A204.1 (cell line): ENCODE measurements around the gene CYTH4.
"Not testable (repeated sequence)": the region's sequence is repeated elsewhere in the genome, so short reads cannot be mapped to it uniquely, and the experiment has no call there.

Experiments used
- FAIRE-seq: peaks from 2 replicates; lab custom pipeline; 2012; peaks lifted over from hg19 to GRCh38; lab: Jason Lieb, UNC

The CYTH4 gene

GRCh38 chr22:37282385-37282677 lies at the start of gene CYTH4:
Gene CYTH4, plus strand, starts transcription at chr22:37282508. Its CDS starts 62 bp downstream, at chr22:37282570.
- FAIRE-seq = no peak

- FAIRE-seq = not testable (repeated sequence)
Measured at GRCh38 chr22:37233371-37233750, 48.9 kb upstream of the CYTH4 start.

GRCh38 chr22:37233751-37234631 lies 48.3 kb upstream of the CYTH4 start:
- no peak for FAIRE-seq

- FAIRE-seq = no peak
Measured at GRCh38 chr22:37234736-37235711, 47.3 kb upstream of the CYTH4 start.

- no peak for FAIRE-seq
Measured at GRCh38 chr22:37235897-37236607, 46.3 kb upstream of the CYTH4 start.

GRCh38 chr22:37237371-37238268 lies 44.7 kb upstream of the CYTH4 start:
- no peak for FAIRE-seq

GRCh38 chr22:37239336-37240239 lies 42.7 kb upstream of the CYTH4 start:
- FAIRE-seq = no peak

GRCh38 chr22:37240240-37240940 lies 41.9 kb upstream of the CYTH4 start:
- FAIRE-seq = no peak

- no peak for FAIRE-seq
Measured at GRCh38 chr22:37240941-37241320, 41.4 kb upstream of the CYTH4 start.

GRCh38 chr22:37241351-37242142 lies 40.8 kb upstream of the CYTH4 start:
- FAIRE-seq = no peak

- no peak for FAIRE-seq
Measured at GRCh38 chr22:37242395-37242918, 39.9 kb upstream of the CYTH4 start.

GRCh38 chr22:37243402-37244113 lies 38.8 kb upstream of the CYTH4 start:
- no peak for FAIRE-seq

- no peak for FAIRE-seq
Measured at GRCh38 chr22:37244114-37244921, 38.0 kb upstream of the CYTH4 start, which contains the start of gene RAC2. Gene RAC2, minus strand, starts transcription at chr22:37244269. Its CDS starts 121 bp downstream, at chr22:37244148.

GRCh38 chr22:37244922-37245722 lies 37.2 kb upstream of the CYTH4 start:
- no peak for FAIRE-seq

GRCh38 chr22:37245740-37246139 lies 36.6 kb upstream of the CYTH4 start:
- no peak for FAIRE-seq

GRCh38 chr22:37248251-37248650 lies 34.1 kb upstream of the CYTH4 start:
- no peak for FAIRE-seq
